ENCODE measurements around the gene HSPA2. TPM values are rescaled to one million over a fixed set of nuclear protein-coding genes. Genes with fewer than 3 reads are reported as not detected.

Gene HSPA2
- total and polyA plus RNA-seq, 3 donors from 2014 or later = 134 to 389 (median 160) TPM

GRCh38 chr14:64518229-64518628 lies 22.3 kb upstream of the HSPA2 start:
- Histone ChIP-seq H3K27ac (no peak overlapping the region), H3K4me1 (no peaks in the 10 kb centered on the region), H3K36me3 (ENCODE audit: low read depth, missing control alignments) (no peaks in the 10 kb centered on the region), H3K27me3 (no peaks in the 10 kb centered on the region), H3K9me3 (no peaks in the 10 kb centered on the region), H3K4me3 (no peak overlapping the region)
- TF ChIP-seq CTCF (IDR thresholded peaks at IDR 0.05) = no peak
- no peak for TF ChIP-seq POLR2A (IDR thresholded peaks at IDR 0.05)
- DNase-seq = no peak
- intact Hi-C loops (cut with DNase I; ENCODE audit: low total_unique reads) = no loop called here
- 78 to 91% methylated on average over 4 of the region's 4 CpGs for WGBS, 2 donors

- Histone ChIP-seq H3K27me3 (no peaks in the 10 kb centered on the region), H3K4me3 (no peak overlapping the region), H3K36me3 (ENCODE audit: low read depth, missing control alignments) (no peaks in the 10 kb centered on the region), H3K4me1 (no peaks in the 10 kb centered on the region), H3K27ac (no peak overlapping the region), H3K9me3 (no peaks in the 10 kb centered on the region)
- TF ChIP-seq CTCF (IDR thresholded peaks at IDR 0.05) (no peak), POLR2A (IDR thresholded peaks at IDR 0.05) (no peak)
- WGBS, 2 donors = 96 to 98% methylated on average over 4 of the region's 4 CpGs
- no peak for DNase-seq
- intact Hi-C loops (cut with DNase I; ENCODE audit: low total_unique reads) = no loop called here
Measured at GRCh38 chr14:64520699-64521098, 19.8 kb upstream of the HSPA2 start.

GRCh38 chr14:64522591-64523355 lies 17.8 kb upstream of the HSPA2 start:
- Histone ChIP-seq H3K27ac (no peak overlapping the region), H3K27me3 (no peaks in the 10 kb centered on the region), H3K4me1 (no peaks in the 10 kb centered on the region), H3K36me3 (ENCODE audit: low read depth, missing control alignments) (no peaks in the 10 kb centered on the region), H3K4me3 (no peak overlapping the region), H3K9me3 (no peaks in the 10 kb centered on the region)
- no peak for DNase-seq
- WGBS, 2 donors = 87 to 88% methylated on average over 9 of the region's 9 CpGs
- TF ChIP-seq CTCF (IDR thresholded peaks at IDR 0.05) = no peak
- no peak for TF ChIP-seq POLR2A (IDR thresholded peaks at IDR 0.05)
- intact Hi-C loops (cut with DNase I; ENCODE audit: low total_unique reads) = no loop called here

GRCh38 chr14:64525354-64525753 lies 15.2 kb upstream of the HSPA2 start:
- 89 to 94% methylated on average over 2 of the region's 2 CpGs for WGBS, 2 donors
- intact Hi-C loops (cut with DNase I; ENCODE audit: low total_unique reads) = no loop called here
- Histone ChIP-seq H3K36me3 (ENCODE audit: low read depth, missing control alignments) (no peaks in the 10 kb centered on the region), H3K27me3 (no peaks in the 10 kb centered on the region), H3K27ac (no peak overlapping the region), H3K4me1 (no peaks in the 10 kb centered on the region), H3K4me3 (no peak overlapping the region), H3K9me3 (no peaks in the 10 kb centered on the region)
- no peak for DNase-seq
- TF ChIP-seq POLR2A (IDR thresholded peaks at IDR 0.05) (no peak), CTCF (IDR thresholded peaks at IDR 0.05) (no peak)

- no peaks in the 10 kb centered on the region for H3K4me1 ChIP-seq
- DNase-seq = no peak
- WGBS, 2 donors = 87 to 90% methylated on average over 2 of the region's 2 CpGs
- no peaks in the 10 kb centered on the region for H3K9me3 ChIP-seq
- no peak for TF ChIP-seq CTCF (IDR thresholded peaks at IDR 0.05)
- TF ChIP-seq POLR2A (IDR thresholded peaks at IDR 0.05) = no peak
- no peak overlapping the region for H3K27ac ChIP-seq
- intact Hi-C loops (cut with DNase I; ENCODE audit: low total_unique reads) = no loop called here
- no peak overlapping the region for H3K4me3 ChIP-seq
- no peaks in the 10 kb centered on the region for H3K27me3 ChIP-seq
- no peaks in the 10 kb centered on the region for H3K36me3 ChIP-seq (ENCODE audit: low read depth, missing control alignments)
Measured at GRCh38 chr14:64531567-64531966, 9.0 kb upstream of the HSPA2 start.

Measured in testis (tissue), 3 donors.